Measurements from ENCODE around the gene ZNF888. TPM values are rescaled to one million over a fixed set of nuclear protein-coding genes. Genes with fewer than 3 reads are reported as not detected.
"Not testable (repeated sequence)": the region's sequence is repeated elsewhere in the genome, so short reads cannot be mapped to it uniquely, and the experiment has no call there.

Gene ZNF888
- total RNA-seq, 1 donor from 2014 or later = 2.1 TPM

DNA sequence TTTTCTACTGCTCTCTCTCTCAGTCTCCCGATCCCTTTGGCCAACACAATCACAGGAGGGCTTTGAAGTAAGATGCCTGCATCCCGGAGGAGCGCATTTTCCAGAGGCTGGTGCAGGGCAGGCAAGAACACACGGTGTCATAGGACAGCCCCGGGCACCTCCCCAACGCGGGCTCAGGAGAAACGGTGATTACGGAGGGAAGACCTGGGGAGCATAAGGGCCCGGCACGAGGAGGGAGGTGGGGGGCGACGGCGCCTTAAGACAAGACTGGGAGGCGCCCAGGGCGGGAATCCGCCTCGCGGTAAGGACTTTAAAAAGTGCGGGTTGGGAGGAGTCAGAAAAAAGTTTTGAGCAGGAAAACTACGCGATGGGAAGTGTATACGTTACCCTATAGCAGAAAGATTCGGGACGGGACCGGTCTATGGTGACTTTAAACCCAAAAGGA lies 18.7 kb upstream of the ZNF888 start:
- no peak for DNase-seq (ENCODE audit: extremely low read depth, low read depth, low spot score)

DNA sequence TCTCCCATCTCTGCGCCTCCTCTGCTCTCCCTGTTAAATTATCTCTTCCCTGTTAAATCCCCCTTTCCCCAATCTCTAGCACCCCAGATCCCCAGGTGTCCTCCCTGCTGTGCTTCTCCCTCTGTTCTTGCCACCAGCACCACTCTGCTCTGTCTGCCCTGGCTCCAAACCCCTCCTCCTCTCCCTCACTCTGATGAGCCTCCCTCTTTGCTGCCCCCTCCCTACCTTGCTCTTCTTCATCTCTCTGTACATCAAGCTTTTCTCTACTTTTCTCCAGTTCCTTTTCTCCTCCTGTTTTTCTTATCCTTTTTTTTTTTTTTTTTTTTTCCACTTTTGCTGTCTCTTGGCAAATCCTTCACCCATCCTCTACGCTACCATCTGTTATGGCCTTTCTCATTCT lies 18.3 kb upstream of the ZNF888 start:
- DNase-seq (ENCODE audit: extremely low read depth, low read depth, low spot score) = not testable (repeated sequence)

DNA sequence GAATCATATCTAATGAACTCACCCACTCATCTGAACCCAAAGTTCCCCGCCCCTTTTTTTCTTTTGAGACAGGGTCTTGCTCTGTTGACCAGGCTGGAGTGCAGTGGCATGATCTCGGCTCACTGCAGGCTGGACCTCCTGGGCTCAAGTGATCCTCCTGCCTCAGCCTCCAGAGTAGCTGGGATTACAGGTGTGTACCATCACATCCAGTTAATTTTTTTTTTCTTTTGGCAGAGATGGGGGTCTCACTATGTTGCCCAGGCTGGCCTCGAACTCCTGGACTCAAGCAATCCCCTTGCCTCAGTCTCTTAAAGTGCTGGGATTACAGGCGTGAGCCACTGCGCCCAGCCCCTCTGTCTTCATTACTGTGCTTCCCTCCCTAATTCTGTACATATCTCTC lies 17.7 kb upstream of the ZNF888 start:
- not testable (repeated sequence) for DNase-seq (ENCODE audit: extremely low read depth, low read depth, low spot score)

DNA sequence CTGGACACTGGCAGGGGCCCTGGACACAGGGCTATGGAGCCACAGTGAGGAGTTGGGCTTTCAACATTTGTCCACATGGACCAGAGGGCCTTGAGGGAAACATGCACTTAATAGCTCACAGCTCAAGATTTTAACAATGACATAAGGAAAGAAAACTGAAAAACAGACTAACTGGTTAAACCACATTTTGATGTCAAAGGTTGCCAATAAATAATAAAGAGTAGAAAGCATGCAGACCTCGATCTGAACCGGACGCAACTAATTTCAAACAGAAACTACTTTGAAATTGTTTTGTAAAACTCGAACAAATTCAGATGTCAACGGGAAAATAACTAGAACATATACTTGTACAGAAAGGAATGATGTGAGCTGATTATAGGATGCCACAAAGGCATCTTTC lies 15.5 kb upstream of the ZNF888 start:
- no peak for DNase-seq (ENCODE audit: extremely low read depth, low read depth, low spot score)

DNA sequence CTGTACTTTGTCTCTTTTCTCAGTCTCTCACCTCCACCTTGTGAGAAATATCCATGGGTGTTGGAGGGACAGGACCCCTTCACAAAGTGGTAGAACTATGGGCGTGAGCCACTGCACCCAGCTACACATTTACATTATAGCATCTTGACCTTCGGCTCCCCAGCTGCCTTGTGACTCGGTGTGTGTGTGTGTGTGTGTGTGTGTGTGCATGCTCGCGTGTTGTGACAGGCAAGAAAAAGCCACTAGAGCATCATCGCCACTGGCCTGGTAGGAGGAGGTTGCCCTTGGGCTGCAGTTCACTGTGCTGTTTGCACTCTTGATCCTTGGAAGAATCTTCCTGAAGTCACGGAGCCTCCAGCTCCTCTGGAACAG lies 13.7 kb upstream of the ZNF888 start:
- no peak for DNase-seq (ENCODE audit: extremely low read depth, low read depth, low spot score)

DNA sequence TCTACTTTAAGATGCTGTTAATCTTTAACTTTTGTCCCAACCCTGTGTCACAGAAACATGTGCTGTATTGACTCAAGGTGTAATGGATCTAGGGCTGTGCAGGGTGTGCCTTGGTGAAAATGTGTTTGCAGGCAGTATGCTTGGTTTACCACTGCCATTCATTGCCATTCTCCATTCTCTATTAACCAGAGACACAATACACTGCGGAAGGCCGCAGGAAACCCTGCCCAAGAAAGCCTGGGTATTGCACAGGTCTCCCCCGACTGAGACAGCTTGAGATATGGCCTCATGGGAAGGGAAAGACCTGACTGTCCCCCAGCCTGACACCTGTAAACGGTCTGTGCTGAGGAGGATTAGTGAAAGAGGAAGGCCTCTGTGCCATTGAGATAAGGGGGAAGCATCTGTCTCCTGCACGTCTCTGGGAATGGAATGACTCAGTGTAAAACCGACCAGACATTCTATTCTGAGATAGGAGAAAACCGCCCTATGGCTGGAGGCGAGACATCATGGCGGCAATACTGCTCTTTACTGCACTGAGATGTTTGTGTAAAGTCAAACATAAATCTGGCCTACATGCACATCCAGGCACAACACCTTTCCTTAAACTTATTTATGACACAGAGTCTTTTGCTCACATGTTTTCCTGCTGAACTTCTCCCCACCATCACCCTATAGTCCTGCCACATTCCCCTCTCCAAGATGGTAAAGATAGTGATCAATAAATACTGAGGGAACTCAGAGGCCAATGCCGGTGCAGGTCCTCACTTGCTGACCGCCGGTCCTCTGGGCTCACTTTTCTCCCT lies 13.1 kb upstream of the ZNF888 start:
- DNase-seq (ENCODE audit: extremely low read depth, low read depth, low spot score) = no peak

DNA sequence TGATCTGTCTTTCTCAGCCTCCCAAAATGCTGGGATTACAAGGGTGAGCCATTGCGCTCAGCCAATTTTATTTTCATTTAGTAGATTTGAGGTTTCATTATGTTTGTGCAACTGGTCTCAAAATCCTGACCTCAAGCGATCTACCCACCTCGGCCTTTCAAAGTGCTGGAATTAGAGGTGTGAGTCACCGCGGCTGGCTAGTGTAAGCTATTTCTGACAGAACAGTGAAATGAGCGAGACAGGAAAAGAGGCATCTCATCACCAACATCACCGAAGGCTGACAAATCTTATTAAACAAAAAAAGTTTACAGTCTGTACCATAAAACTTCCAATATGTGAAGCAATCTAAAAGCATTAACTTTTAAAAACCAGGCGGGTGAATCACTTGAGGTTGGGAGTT lies 12.2 kb upstream of the ZNF888 start:
- DNase-seq (ENCODE audit: extremely low read depth, low read depth, low spot score) = no peak

DNA sequence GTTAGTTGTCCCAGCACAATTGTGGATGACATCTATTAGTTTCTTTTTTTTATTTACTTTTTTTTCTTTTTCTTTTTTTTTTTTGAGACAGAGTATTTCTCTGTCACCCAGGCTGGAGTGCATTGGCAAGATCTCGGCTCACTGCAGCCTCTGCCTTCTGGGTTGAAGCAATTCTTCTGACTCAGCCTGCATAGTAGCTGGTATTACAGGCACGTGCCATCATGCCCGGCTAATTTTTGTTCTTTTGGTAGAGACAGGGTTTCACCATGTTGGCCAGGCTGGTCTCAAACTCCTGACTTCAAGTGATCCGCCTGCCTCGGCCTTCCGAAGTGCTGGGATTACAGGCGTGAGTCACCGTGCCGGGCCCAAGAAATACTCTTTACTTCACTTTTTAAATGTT lies 1.4 kb upstream of the ZNF888 start:
- DNase-seq (ENCODE audit: extremely low read depth, low read depth, low spot score) = not testable (repeated sequence)

DNA sequence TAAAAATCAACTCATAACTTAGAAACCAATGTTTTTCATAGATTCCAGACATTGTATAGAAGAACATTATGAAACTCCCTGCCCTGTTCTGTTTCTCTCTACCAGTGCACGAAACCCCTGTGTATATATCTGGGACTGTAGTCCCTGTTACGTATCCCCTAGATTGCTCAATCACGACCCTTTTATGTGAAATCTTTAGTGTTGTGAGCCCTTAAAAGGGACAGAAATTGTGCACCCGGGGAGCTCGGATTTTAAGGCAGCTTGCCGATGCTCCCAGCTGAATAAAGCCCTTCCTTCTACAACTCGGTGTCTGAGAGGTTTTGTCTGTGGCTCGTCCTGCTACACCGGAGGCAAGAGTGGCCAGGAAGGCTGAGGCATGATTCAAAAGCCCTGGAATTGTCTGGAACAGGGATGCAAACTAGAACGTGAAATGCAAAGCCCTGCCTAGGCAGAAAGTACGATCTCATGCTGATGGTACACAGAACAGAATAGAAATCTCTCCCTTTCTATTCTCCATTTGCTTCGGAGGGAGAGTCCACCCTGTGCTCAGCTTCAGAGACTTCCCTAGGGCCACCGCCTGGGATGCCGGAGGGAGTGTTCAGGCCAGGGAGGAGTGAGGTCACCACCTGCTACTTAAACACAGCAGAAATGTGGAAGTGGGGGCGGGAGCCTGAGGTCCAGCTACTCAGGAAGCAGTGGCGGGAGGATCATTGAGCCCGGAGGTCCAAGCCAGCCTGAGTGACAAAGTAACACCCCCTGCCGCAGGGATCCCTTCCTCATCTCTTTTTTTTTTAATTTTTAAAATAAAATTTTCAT lies 758 bp upstream of the ZNF888 start:
- DNase-seq (ENCODE audit: extremely low read depth, low read depth, low spot score) = no peak

DNA sequence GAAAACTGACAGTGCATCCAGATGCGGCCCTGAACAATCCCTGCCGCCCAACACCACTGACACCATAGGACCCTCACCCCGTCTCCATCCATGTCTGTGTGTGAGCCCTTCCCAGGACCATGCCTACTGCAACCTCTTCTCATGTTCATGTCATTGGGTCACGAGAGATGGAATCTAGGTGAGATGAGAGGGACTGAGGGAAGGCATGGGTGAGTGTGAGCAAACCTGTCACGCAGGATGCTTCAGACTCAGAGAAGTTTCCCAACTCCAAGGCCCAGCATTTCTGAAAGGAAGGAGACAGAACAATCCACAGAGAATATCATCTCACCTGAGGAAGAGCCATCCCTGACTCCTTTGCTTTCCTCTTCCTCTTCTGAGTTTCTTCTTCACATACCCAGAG lies 5.7 kb downstream of the ZNF888 start:
- no peak for DNase-seq (ENCODE audit: extremely low read depth, low read depth, low spot score)

DNA sequence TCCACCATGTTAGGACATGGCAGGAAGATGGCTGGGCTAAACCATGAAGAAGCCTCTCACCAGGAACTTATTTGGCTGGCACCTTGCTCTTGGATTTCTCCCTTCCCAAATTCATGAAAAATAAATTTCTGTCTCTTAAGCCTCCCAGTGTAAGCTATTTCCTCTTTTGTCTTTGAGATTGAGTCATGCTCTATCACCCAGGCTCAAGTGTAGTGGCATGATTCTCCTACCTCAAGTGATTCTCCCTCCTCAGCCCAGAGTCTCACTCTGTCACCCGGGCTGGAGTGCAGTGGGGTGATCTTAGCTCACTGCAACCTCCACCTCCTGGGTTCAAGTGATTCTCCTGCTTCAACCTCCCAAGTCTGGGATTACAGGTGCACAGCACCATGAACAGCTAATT lies 12.6 kb downstream of the ZNF888 start:
- DNase-seq (ENCODE audit: extremely low read depth, low read depth, low spot score) = no peak

DNA sequence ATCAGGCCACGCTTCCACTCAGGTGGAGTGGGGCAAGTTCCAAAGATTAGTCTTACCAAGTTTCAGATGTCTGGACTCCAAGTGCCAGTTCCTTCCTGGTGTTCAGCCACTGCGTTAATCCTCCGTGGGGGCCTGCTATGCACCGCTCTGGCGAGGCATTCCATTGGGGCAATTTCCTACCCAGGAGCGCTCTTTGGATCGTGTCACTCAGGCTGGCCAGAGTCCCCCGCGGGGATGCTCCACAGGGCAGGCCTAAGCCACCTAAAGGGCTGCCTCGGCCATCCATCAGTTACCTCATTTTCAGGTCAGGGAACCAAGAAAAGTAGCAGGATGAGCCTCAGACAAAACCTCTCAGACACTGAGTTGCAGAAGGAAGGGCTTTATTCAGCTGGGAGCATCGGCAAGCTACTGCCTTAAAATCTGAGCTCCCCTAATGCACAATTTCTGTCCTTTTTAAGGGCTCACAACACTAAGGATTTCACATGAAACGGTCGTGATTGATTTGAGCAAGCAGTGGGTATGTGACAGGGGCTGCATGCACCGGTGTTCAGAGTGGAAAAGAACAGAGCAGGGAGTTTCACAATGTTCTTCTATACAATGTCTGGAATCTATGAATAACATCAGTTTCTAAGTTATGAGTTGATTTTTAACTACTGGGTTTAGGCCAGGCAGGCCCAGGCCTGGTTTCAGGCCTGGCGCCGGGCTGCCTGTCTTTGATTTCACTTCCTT lies 19.0 kb downstream of the ZNF888 start:
- DNase-seq (ENCODE audit: extremely low read depth, low read depth, low spot score) = not testable (repeated sequence)

DNA sequence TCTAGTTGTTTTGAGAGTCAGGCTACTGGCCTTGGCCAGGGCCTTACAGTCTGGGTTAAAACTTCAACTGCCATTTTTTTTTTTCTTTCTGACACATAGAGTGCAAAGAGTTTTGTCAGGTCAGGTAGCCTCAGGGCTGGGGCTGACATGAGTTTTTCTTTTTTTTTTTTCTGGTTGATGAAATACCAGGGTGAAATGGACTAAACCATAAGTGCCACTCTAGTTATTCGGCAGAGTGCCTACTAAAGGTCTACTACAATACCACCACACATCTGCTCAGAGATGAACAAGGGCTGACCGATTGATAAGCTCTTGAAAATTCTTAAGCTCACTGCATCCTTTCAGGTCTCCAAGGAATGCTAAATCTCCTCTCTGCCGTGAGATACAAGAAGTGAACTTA lies 21.4 kb downstream of the ZNF888 start:
- DNase-seq (ENCODE audit: extremely low read depth, low read depth, low spot score) = no peak

DNA sequence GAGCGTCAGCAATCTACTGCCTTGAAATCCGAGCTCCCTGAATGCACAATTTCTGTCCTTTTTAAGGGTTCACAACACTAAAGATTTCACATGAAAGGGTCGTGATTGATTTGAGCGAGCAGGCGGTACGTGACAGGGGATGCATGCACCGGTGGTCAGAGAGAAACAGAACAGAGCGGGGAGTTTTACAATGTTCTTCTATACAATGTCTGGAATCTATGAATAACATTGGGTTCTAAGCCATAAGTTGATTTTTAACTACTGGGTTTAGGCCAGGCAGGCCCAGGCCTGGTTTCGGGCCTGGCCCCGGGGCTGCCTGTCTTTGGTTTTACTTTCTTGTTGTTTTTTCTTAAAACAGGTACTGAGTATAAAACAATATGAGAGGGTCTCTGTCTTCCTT lies 24.6 kb downstream of the ZNF888 start:
- DNase-seq (ENCODE audit: extremely low read depth, low read depth, low spot score) = not testable (repeated sequence)

DNA sequence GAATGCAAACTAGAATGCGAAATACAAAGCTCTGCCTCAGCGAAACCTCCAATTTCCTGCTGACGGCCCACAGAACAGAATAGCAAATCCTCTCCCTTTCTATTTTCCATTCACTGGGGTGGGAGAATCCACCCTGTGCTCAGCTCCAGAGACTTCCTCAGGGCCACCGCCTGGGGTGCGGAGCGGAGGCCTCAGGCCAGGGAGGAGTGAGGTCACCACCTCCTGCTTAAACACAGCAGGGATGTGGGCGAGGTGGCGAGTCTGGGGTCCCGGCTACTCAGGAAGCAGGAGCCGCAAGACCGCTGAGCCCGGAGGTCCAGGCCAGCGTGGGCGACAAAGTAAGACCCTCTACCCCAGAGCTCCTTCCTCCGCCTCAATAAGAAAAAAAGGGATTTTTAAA lies 25.1 kb downstream of the ZNF888 start:
- DNase-seq (ENCODE audit: extremely low read depth, low read depth, low spot score) = no peak

DNA sequence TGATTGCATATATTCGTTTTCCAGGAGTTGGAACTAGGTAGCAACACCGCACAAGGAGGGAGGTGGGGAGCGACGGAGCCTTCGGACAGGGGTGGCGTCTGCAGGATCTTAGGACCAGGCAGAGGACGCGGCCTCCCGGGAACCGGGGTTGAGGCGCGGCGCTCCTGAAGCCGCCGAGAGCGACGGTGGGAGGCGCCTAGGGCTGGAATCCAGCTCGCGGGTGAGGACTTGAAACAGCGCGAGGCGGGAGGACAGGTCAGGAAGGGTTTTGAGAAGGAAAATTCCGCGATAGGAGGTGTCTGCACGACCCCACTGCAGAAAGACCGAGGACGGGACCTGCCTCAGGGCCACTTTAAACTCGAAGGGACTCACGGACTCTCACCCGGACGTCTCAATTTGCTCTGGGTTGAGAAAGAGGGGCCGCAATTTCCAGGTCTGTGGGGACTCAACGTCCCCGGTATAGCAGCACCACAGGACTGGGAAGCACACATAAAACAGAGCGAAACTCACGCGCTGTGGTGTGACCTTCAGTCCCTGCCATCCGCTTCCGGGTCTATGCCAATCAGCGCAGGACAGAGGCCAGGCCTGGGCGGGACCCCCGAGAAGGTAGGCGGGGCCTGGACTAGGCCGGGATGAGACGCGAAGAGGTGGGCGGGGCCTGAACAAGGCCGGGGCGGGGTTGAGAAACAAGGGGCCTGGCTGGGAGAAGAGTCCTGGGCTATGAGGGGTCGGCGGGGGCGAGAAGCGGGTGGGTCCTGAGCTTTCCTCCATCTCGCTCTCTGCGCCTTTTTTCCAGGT lies 25.9 kb downstream of the ZNF888 start, which contains the start of gene ZNF320:
Gene ZNF320, minus strand, starts transcription at position 498 of the 798 bp plus-strand sequence. CDS start 7,380 bp downstream, outside the sequence.
- peak; percentile 66 for DNase-seq (ENCODE audit: extremely low read depth, low read depth, low spot score)

DNA sequence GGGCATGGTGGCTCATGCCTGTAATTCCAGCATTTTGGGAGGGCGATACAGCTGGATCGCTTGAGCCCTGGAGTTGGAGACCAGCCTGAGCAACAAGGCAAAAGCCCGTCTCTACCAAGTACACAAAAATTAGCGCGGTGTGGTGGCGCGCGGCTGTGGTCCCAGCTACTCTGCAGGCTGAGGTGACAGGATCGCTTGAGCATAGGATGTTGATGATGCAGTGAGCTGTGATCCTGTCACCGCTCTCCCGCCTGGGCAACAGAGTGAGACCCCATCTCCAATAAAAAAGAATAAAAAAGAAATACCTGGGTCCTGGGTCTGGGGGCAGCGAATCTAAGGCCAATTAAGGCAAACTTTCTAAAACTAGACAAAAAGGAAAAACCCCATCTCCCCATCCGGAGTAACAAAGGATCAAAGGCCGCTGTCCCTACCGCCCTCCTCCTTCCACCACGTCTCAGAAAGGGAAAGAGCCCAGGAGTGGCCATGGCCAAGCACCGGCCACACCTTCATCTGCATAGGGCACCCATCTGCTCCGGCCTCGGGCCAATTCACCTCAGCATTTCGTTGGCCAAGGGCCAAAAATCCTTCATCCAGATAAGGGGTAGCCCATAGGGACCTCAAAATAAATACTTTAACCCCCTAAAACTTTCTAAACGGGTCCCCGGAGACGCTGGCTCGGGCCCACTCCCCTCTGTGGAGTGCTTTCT lies 26.6 kb downstream of the ZNF888 start:
- no peak for DNase-seq (ENCODE audit: extremely low read depth, low read depth, low spot score)

DNA sequence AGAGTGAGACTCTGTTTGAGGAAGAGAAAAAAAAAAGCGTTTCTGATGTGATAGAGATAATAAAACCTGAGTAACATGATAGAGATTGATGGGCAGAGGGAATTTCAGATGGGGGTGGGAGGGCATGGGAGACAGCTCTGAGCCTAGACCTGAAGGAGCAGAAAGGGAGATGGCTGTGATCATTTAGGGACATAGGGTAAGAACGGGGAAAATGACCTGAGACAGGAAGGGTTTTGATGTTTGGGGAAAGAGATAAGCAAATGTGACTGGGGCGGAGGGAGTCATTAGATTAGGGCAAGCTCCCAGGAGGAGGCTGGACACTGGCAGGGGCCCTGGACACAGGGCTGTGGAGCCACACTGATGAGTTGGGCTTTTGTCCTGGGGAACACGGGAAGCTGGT lies 31.9 kb downstream of the ZNF888 start:
- no peak for DNase-seq (ENCODE audit: extremely low read depth, low read depth, low spot score)

DNA sequence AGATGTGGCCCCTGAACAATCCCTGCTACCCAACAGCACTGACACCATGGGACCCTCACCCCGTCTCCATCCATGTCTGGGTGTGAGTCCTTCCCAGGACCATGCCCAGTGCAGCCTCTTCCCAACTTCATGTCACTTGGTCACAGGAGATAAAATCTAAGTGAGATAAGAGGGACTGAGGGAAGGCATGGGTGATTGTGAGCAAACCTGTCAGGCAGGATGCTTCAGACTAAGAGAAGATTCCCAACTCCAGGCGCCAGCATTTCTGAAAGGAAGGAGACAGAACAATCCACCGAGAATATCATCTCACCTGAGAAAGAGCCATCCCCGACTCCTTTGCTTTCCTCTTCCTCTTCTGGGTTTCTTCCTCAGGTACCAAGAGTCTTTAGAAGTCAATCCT lies 33.3 kb downstream of the ZNF888 start:
- DNase-seq (ENCODE audit: extremely low read depth, low read depth, low spot score) = no peak

DNA sequence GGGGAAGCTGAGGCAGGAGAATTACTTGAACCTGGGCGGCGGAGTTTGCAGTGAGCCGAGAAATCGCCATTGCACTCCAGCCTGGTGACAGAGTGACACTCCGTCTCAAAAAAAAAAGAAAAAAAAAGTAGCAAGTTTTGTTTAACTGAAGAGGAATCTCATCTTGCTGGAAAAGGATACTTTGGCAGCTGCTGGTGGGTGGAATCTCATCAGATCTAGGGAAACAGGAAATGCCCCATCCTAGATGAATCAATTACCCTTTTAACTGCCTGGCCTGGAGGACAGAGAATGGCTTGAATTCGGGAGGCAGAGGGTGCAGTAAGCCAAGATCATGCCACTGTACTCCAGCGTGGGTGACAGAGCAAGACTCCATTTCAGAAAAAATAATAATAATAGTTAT lies 34.2 kb downstream of the ZNF888 start:
- no peak for DNase-seq (ENCODE audit: extremely low read depth, low read depth, low spot score)

Measured in glomerular endothelial cell (primary cell).